K562 (cell line): ENCODE results near the gene SDSL. TPM values are rescaled to one million over a fixed set of nuclear protein-coding genes. Genes with fewer than 3 reads are reported as not detected.

Source experiments
- ATAC-seq: fragments of 200-7000 bp; cut with Tn5 transposase; 3 replicates; pipeline ENCODE4 v1.9.1; 2020; ENCODE audit warnings: moderate library complexity
- BruUV-seq: library from RNA; stranded (reverse); fragments of 400-500 nt; replicated peaks from 2 replicates; lab custom pipeline; 2021; lab: Mats Ljungman, UMichigan
- CTCF ChIA-PET: fragments of 300-600 bp; formaldehyde crosslinking; extraction: SDS; loops from one replicate; lab custom pipeline; 2021; ENCODE audit warnings: low intra/inter-chr PET ratio; lab: Yijun Ruan, JAX
- POLR2A ChIA-PET: fragments of 300-600, 350-650 bp; sonication (Branson Sonifier 250); formaldehyde crosslinking; extraction: SDS; loops from one replicate; lab custom pipeline; 2021; ENCODE audit warnings: antibody characterized with exemption, inconsistent platforms; lab: Yijun Ruan, JAX
- DNase-seq, 4 experiments: peaks; one replicate each; pipeline versions ENCODE4 v3.0.0 to v3.0.0-alpha.2; 2011 to 2018; ENCODE audit warnings: low spot score in 3 of 4, mixed read lengths in 3 of 4; ENCODE audit errors: extremely low read depth in 1 of 4
- FAIRE-seq: peaks from 2 replicates; lab custom pipeline; 2011; peaks lifted over from hg19 to GRCh38; lab: Jason Lieb, UNC
- H2AFZ ChIP-seq: 2 replicates; pipeline ENCODE4 v1.6.0; 2011; ENCODE audit warnings: low read depth, low read length, control low read depth, inconsistent platforms
- H3K27ac ChIP-seq: fragments of 200-600 bp; 3 replicates; pipeline ENCODE4 v1.8.0; 2011; ENCODE audit warnings: low read depth, mild to moderate bottlenecking, control low read depth, inconsistent platforms, low read length, moderate library complexity, mixed read lengths; ENCODE audit errors: extremely low read depth
- H3K27me3 ChIP-seq, 2 experiments: fragments of 300-600 bp in 1 of 2; 2 replicates in 1 of 2; 3 replicates in 1 of 2; pipeline versions ENCODE4 v1.6.0 to v1.8.0; 2011; ENCODE audit warnings: inconsistent platforms in 2 of 2, low read length in 2 of 2, mild to moderate bottlenecking in 1 of 2, mixed read lengths in 1 of 2, moderate library complexity in 1 of 2; ENCODE audit not compliant: control insufficient read depth in 2 of 2, insufficient read depth in 2 of 2
- H3K36me3 ChIP-seq: fragments of 300-600 bp; 3 replicates; pipeline ENCODE4 v1.8.0; 2011; ENCODE audit warnings: mild to moderate bottlenecking, low read length, inconsistent platforms; ENCODE audit not compliant: control insufficient read depth, insufficient read depth
- H3K4me1 ChIP-seq, 2 experiments: fragments of 200-600 bp in 1 of 2; replicated peaks in 1 of 2; 2 replicates in 1 of 2; 3 replicates in 1 of 2; pipeline versions ENCODE4 v1.5.1 to v1.8.0; 2011; ENCODE audit warnings: inconsistent platforms in 2 of 2, low read length in 2 of 2, mild to moderate bottlenecking in 1 of 2, mixed read lengths in 1 of 2, moderate library complexity in 1 of 2; ENCODE audit not compliant: control insufficient read depth in 2 of 2, insufficient read depth in 2 of 2
- H3K4me2 ChIP-seq: 2 replicates; pipeline ENCODE4 v1.6.1; 2011; ENCODE audit warnings: low read length, control low read depth, inconsistent platforms, mixed read lengths; ENCODE audit not compliant: insufficient read depth
- H3K4me3 ChIP-seq: fragments of 200-600 bp; sonication (generic), shearing (Covaris generic); 2 replicates; pipeline ENCODE4 v1.5.1; 2016; ENCODE audit warnings: control low read depth, inconsistent platforms
- H3K79me2 ChIP-seq: fragments of 200-600 bp; 3 replicates; pipeline ENCODE4 v1.8.0; 2011; ENCODE audit warnings: low read length, inconsistent platforms; ENCODE audit not compliant: control insufficient read depth, insufficient read depth
- H3K9ac ChIP-seq, 2 experiments: 2 replicates each; pipeline versions ENCODE4 v1.6.0 to v1.6.1; 2011; ENCODE audit warnings: low read depth in 2 of 2, low read length in 2 of 2, control low read depth in 1 of 2, inconsistent platforms in 1 of 2, mild to moderate bottlenecking in 1 of 2, mixed read lengths in 1 of 2; ENCODE audit not compliant: insufficient read depth in 1 of 2
- H3K9me1 ChIP-seq: one replicate; pipeline ENCODE4 v1.6.0; 2011; ENCODE audit warnings: inconsistent platforms, mild to moderate bottlenecking, low read length, moderate library complexity; ENCODE audit not compliant: control insufficient read depth, insufficient read depth
- H3K9me3 ChIP-seq: replicated peaks from 2 replicates; pipeline ENCODE4 v1.5.1; 2011; ENCODE audit warnings: low read depth, low read length, inconsistent platforms; ENCODE audit not compliant: control insufficient read depth, insufficient read depth
- H4K20me1 ChIP-seq: replicated peaks from 2 replicates; pipeline ENCODE4 v1.6.1; 2011; ENCODE audit warnings: low read length, inconsistent platforms, mixed read lengths; ENCODE audit not compliant: control insufficient read depth, insufficient read depth
- DNMT1 ChIP-seq: fragments of 450-650 bp; IDR thresholded peaks from 2 replicates; pipeline ENCODE4 v1.6.1; 2016; ENCODE audit warnings: antibody characterized with exemption, mild to moderate bottlenecking
- MED1 ChIP-seq: sonication (generic); formaldehyde crosslinking; IDR thresholded peaks from 2 replicates; pipeline ENCODE4 v1.8.1; 2023; ENCODE audit warnings: missing genetic modification reagents, borderline replicate concordance
- NONO ChIP-seq, 2 experiments: fragments of 200-400 bp in 1 of 2; fragments of 450-650 bp in 1 of 2; formaldehyde crosslinking in 1 of 2; IDR thresholded peaks; 2 replicates each; pipeline ENCODE4 v1.6.1; 2017; ENCODE audit warnings: low read depth in 2 of 2, mild to moderate bottlenecking in 2 of 2, moderate library complexity in 2 of 2, low read length in 1 of 2
- PHF8 ChIP-seq: fragments of 200-600 bp; sonication (generic); IDR thresholded peaks from 2 replicates; pipeline ENCODE4 v1.6.1; 2012; ENCODE audit warnings: mixed run types, mild to moderate bottlenecking, inconsistent platforms, low read length, moderate library complexity, borderline replicate concordance
- POLR3A ChIP-seq: IDR thresholded peaks from 2 replicates; pipeline ENCODE4 v1.6.1; 2011; ENCODE audit warnings: borderline replicate concordance, mild to moderate bottlenecking, moderate library complexity; ENCODE audit not compliant: insufficient read length, insufficient read depth; ENCODE audit errors: extremely low read depth
- SIN3B ChIP-seq: fragments of 450-650 bp; IDR thresholded peaks from 2 replicates; pipeline ENCODE4 v1.6.1; 2017; ENCODE audit warnings: low read depth, mild to moderate bottlenecking, moderate library complexity
- TBL1XR1 ChIP-seq, 2 experiments: IDR thresholded peaks; 2 replicates each; pipeline ENCODE4 v1.6.1; 2012; ENCODE audit warnings: improper control_type of control experiment in 2 of 2, low read length in 2 of 2, mild to moderate bottlenecking in 1 of 2
- TCF15 ChIP-seq: fragments of 250-450 bp; sonication (Bioruptor Pico); IDR thresholded peaks from 2 replicates; pipeline ENCODE4 v1.8.0; 2022; ENCODE audit warnings: moderate library complexity, mild to moderate bottlenecking, inconsistent platforms
- ZFP36 ChIP-seq: fragments of 150-350 bp; IDR thresholded peaks from 2 replicates; pipeline ENCODE4 v1.6.1; 2018; ENCODE audit warnings: low read length, low read depth; ENCODE audit not compliant: partially characterized antibody
- WGBS: fragments of 100-300 bp; shearing (Covaris generic); methylation state at CpG from one replicate; pipeline ENCODE4 v1.1.6; 2016; ENCODE audit warnings: low coverage, mixed read lengths; ENCODE audit not compliant: insufficient coverage; ENCODE audit errors: missing lambda C conversion rate; 5-methylcytosine and 5-hydroxymethylcytosine counted together
- in situ Hi-C: fragments of 300-500 bp; cut with MboI; formaldehyde crosslinking; loops from 4 replicates; pipeline ENCODE4 v1.15.0; 2018; ENCODE audit warnings: inconsistent platforms, mixed read lengths
- intact Hi-C: fragments of 100-400 bp; cut with micrococcal nuclease; formaldehyde crosslinking; loops from 2 replicates; pipeline ENCODE4 v1.14.2; 2022
- polyA plus RNA-seq, 8 experiments: library from polyadenylated mRNA; depleted of rRNA in 4 of 8; stranded (reverse) in 5 of 8; unstranded in 3 of 8; fragments of >200 nt; fragmentation: Nextera tagmentation in 2 of 8; fragmentation: Illumina TruSeq in 1 of 8; extraction: Ambion mirVana in 2 of 8; extraction: Trizol in 1 of 8; gene quantifications; 2 replicates each; pipeline versions ENCODE4 v1.2.1 to v1.2.3, GENCODE V29; 2011 to 2014; ENCODE audit warnings: inconsistent platforms in 1 of 8, missing spikeins in 1 of 8
- total RNA-seq, 7 experiments: library from RNA; depleted of rRNA in 6 of 7; stranded (reverse); fragments of >200 nt in 6 of 7; fragmentation: Illumina TruSeq in 2 of 7; extraction: Trizol in 2 of 7; gene quantifications; 2 replicates each; pipeline versions ENCODE4 v1.2.1 to v1.2.3, GENCODE V29; 2011 to 2021; ENCODE audit warnings: low replicate concordance in 1 of 7

The SDSL gene
- total and polyA plus RNA-seq, 9 of the 15 experiments (the other 6 are each of a cell fraction or from before 2014, with no cell fraction given) = 0.31 to 11.0 (median 7.4) TPM

GRCh38 chr12:113440336-113440735, 18.2 kb downstream of the SDSL start (continued):
- TF ChIP-seq TCF15 = no peak
- TF ChIP-seq MED1 (CRISPR knock-in tag) = no peak
- no peak for TF ChIP-seq NONO (IDR thresholded peaks at IDR 0.05; ENCODE audit: low read depth in 2 of 2, low read length in 1 of 2)
- no peak for TF ChIP-seq TBL1XR1 (IDR thresholded peaks at IDR 0.05; ENCODE audit: low read length in 2 of 2)
- TF ChIP-seq DNMT1 = no peak

GRCh38 chr12:113440947-113441782, 19.0 kb downstream of the SDSL start:
- H4K20me1 ChIP-seq = no peaks in the 10 kb centered on the region
- H3K27me3 ChIP-seq = peaks cover 6 to 25% of the 10 kb centered on the region in 2 experiments; a peak in 3 of 5 replicates
- in situ Hi-C loops = loop anchor here (5.0 kb wide), 1 partner anchor 471 kb away; no protein-coding TSS in a partner anchor
- DNase-seq = no peak
- no peak overlapping the region for H3K27ac ChIP-seq
- 3% methylated on average over 14 of the region's 14 CpGs for WGBS
- H2AFZ ChIP-seq = no peak overlapping the region
- no peaks in the 10 kb centered on the region for H3K36me3 ChIP-seq
- POLR2A ChIA-PET = no interaction called here
- CTCF ChIA-PET = interaction anchor here (0.6 kb wide), 1 partner anchor 26 kb away, joined by 4 read pairs; no protein-coding TSS in a partner anchor
- no peak overlapping the region for H3K4me2 ChIP-seq
- peaks cover 5 to 8% of the 10 kb centered on the region in 2 experiments; a peak in 3 of 5 replicates for H3K4me1 ChIP-seq
- no peak for FAIRE-seq
- intact Hi-C loops = no loop called here
- no peaks in the 10 kb centered on the region for H3K9me1 ChIP-seq
- BruUV-seq = no TSS peak
- ATAC-seq = no peak
- peak overlapping the region in 1 of 2 experiments; percentile 80; a peak in 1 of 4 replicates for H3K9ac ChIP-seq
- no peak overlapping the region for H3K4me3 ChIP-seq
- no peak for TF ChIP-seq POLR3A
- TF ChIP-seq PHF8 = no peak
- peak; percentile 81 for TF ChIP-seq ZFP36
- TF ChIP-seq SIN3B = no peak
- H3K9me3 ChIP-seq = no peaks in the 10 kb centered on the region
- no peaks in the 10 kb centered on the region for H3K79me2 ChIP-seq
